ENCODE measurements around the gene ENPP4.

DNA sequence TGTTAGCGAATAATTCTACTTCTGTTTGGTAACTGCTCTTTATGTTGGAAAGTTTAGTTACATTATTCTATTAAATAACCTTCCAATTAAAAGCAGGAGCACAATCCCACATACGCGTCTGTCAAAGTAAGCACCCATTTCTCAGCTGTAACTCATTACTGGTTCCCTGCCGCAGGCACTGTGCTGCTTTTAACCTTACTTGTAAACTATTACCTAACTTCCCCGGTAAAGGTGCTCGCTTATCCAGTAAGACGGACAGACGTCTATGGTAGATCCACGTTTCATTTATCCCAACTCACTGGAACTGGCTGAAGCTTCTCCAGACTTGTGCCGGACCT lies 529 bp upstream of the ENPP4 start:
- TF ChIP-seq, protein P1, sequence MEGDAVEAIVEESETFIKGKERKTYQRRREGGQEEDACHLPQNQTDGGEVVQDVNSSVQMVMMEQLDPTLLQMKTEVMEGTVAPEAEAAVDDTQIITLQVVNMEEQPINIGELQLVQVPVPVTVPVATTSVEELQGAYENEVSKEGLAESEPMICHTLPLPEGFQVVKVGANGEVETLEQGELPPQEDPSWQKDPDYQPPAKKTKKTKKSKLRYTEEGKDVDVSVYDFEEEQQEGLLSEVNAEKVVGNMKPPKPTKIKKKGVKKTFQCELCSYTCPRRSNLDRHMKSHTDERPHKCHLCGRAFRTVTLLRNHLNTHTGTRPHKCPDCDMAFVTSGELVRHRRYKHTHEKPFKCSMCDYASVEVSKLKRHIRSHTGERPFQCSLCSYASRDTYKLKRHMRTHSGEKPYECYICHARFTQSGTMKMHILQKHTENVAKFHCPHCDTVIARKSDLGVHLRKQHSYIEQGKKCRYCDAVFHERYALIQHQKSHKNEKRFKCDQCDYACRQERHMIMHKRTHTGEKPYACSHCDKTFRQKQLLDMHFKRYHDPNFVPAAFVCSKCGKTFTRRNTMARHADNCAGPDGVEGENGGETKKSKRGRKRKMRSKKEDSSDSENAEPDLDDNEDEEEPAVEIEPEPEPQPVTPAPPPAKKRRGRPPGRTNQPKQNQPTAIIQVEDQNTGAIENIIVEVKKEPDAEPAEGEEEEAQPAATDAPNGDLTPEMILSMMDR (IDR thresholded peaks at IDR 0.05; ENCODE audit: low read depth, low read length, poor library complexity, severe bottlenecking): no peak
- TF ChIP-seq EZH2phosphoT487 (IDR thresholded peaks at IDR 0.05; ENCODE audit: borderline replicate concordance, low read length): no peak

All from DOHH2 (cell line).